Left lung (tissue), 10 donors: ENCODE data around the gene SUPT3H. TPM values are rescaled to one million over a fixed set of nuclear protein-coding genes. Genes with fewer than 3 reads are reported as not detected.

ENCODE experiments used
- ATAC-seq: fragments of 200-7000 bp; cut with Tn5 transposase; one replicate; pipeline ENCODE4 v1.9.1; 2020; ENCODE audit warnings: moderate library complexity
- DNase-seq, 4 donors: peaks; one replicate each; pipeline ENCODE4 v3.0.0-alpha.2; 2013 to 2020
- H3K27ac ChIP-seq, 2 donors: fragments of 200-600 bp; sonication (generic) in 1 of 2; one replicate each; pipeline versions ENCODE4 v1.5.0 to v1.8.0; 2020 to 2021
- H3K27me3 ChIP-seq, 2 donors: fragments of 200-600 bp; sonication (generic) in 1 of 2; one replicate each; pipeline versions ENCODE4 v1.5.0 to v1.8.0; 2020 to 2021
- H3K36me3 ChIP-seq, 2 donors: fragments of 200-600 bp; sonication (generic) in 1 of 2; one replicate each; pipeline versions ENCODE4 v1.5.0 to v1.8.0; 2020 to 2021
- H3K4me1 ChIP-seq, 2 donors: fragments of 200-600 bp; one replicate each; pipeline ENCODE4 v1.8.0; 2021
- H3K4me3 ChIP-seq, 2 donors: fragments of 200-600 bp; sonication (generic) in 1 of 2; one replicate each; pipeline versions ENCODE4 v1.5.0 to v1.8.0; 2020 to 2021; ENCODE audit warnings: mild to moderate bottlenecking in 1 of 2
- H3K9me3 ChIP-seq, 2 donors: fragments of 200-600 bp; sonication (generic) in 1 of 2; one replicate each; pipeline versions ENCODE4 v1.5.0 to v1.8.0; 2020 to 2021
- CTCF ChIP-seq, 2 donors: fragments of 200-600 bp; sonication (generic) in 1 of 2; IDR thresholded peaks; one replicate each; pipeline versions ENCODE4 v1.5.0 to v1.8.0; 2021; ENCODE audit warnings: antibody characterized with exemption in 2 of 2
- intact Hi-C, 2 donors: fragments of 100-400 bp; cut with DNase I; formaldehyde crosslinking; loops; one replicate each; pipeline versions ENCODE4 v1.11.2 to v1.14.2; 2022
- polyA plus RNA-seq, 6 donors: library from polyadenylated mRNA; unstranded; fragments of 120-200 nt; gene quantifications; one replicate each; pipeline ENCODE4 v1.2.1, GENCODE V29; 2013; ENCODE audit not compliant: insufficient read length in 6 of 6
- total RNA-seq, 2 donors: library from RNA; stranded (reverse); fragmentation: NEBNext Ultra II Directional; extraction: Animal tissue kit (Norgen Biotek cat#: 25700); gene quantifications; one replicate each; pipeline ENCODE4 v1.2.1, GENCODE V29; 2021
- donor health status: DM: no; HTN: yes; CAD: no.
- donor health status: DM: no; HTN: no; CAD: no.

Gene SUPT3H
- total and polyA plus RNA-seq, 8 donors = 4.7 to 33.0 (median 26.2) TPM

GRCh38 chr6:45320349-45320748 is 57.4 kb downstream of the SUPT3H start:
- peaks cover 0 to 5% of the 10 kb centered on the region in 2 donors for H3K4me1 ChIP-seq
- intact Hi-C loops = no loop called here
- H3K9me3 ChIP-seq = no peaks in the 10 kb centered on the region
- TF ChIP-seq CTCF (IDR thresholded peaks at IDR 0.05) = no peak
- DNase-seq (no peak), ATAC-seq (no peak)
- no peak overlapping the region for H3K4me3 ChIP-seq
- no peak overlapping the region for H3K27ac ChIP-seq
- H3K27me3 ChIP-seq = no peaks in the 10 kb centered on the region
- no peaks in the 10 kb centered on the region for H3K36me3 ChIP-seq

GRCh38 chr6:45314146-45314545 is 63.6 kb downstream of the SUPT3H start:
- ATAC-seq (no peak), DNase-seq (no peak)
- Histone ChIP-seq H3K4me3 (no peak overlapping the region), H3K27me3 (no peaks in the 10 kb centered on the region), H3K9me3 (no peaks in the 10 kb centered on the region), H3K4me1 (no peaks in the 10 kb centered on the region), H3K27ac (no peak overlapping the region), H3K36me3 (no peaks in the 10 kb centered on the region)
- TF ChIP-seq CTCF (IDR thresholded peaks at IDR 0.05) = no peak
- intact Hi-C loops = no loop called here

- no peaks in the 10 kb centered on the region for H3K27me3 ChIP-seq
- H3K36me3 ChIP-seq = no peaks in the 10 kb centered on the region
- intact Hi-C loops = no loop called here
- no peak for TF ChIP-seq CTCF (IDR thresholded peaks at IDR 0.05)
- H3K4me3 ChIP-seq = no peak overlapping the region
- no peaks in the 10 kb centered on the region for H3K4me1 ChIP-seq
- peak in 1 of 4 donors; percentile 18 for DNase-seq
- H3K27ac ChIP-seq = no peak overlapping the region
- H3K9me3 ChIP-seq = peaks cover 0 to 8% of the 10 kb centered on the region in 2 donors
- no peak for ATAC-seq
Observed at GRCh38 chr6:45310118-45310788, 67.5 kb downstream of the SUPT3H start.

- Histone ChIP-seq H3K27me3 (no peaks in the 10 kb centered on the region), H3K36me3 (no peaks in the 10 kb centered on the region), H3K27ac (no peak overlapping the region), H3K4me1 (no peaks in the 10 kb centered on the region), H3K9me3 (peaks cover 0 to 8% of the 10 kb centered on the region in 2 donors), H3K4me3 (no peak overlapping the region)
- TF ChIP-seq CTCF (IDR thresholded peaks at IDR 0.05) = no peak
- ATAC-seq (no peak), DNase-seq (no peak)
- intact Hi-C loops = no loop called here
Observed at GRCh38 chr6:45305546-45305945, 72.2 kb downstream of the SUPT3H start.

- ATAC-seq = no peak
- no peak overlapping the region for H3K27ac ChIP-seq
- peaks cover 0 to 8% of the 10 kb centered on the region in 2 donors for H3K9me3 ChIP-seq
- no peak for TF ChIP-seq CTCF (IDR thresholded peaks at IDR 0.05)
- no peak for DNase-seq
- intact Hi-C loops = no loop called here
- H3K4me1 ChIP-seq = no peaks in the 10 kb centered on the region
- H3K27me3 ChIP-seq = no peaks in the 10 kb centered on the region
- H3K4me3 ChIP-seq = no peak overlapping the region
- no peaks in the 10 kb centered on the region for H3K36me3 ChIP-seq
Observed at GRCh38 chr6:45302832-45303231, 74.9 kb downstream of the SUPT3H start.
